Measurements from ENCODE around the gene MRPL51. TPM values are rescaled to one million over a fixed set of nuclear protein-coding genes. Genes with fewer than 3 reads are reported as not detected.

MRPL51 gene
- total RNA-seq, 1 experiment from 2014 or later: 265 TPM

- POLR2A ChIA-PET: interaction anchor here (0.7 to 2.9 kb wide), 4 partner anchors 12 to 142 kb away, joined by 3 to 8 read pairs (median 3); partner anchors contain the start of gene GAPDH
- intact Hi-C loops (cut with micrococcal nuclease): loop anchor here (1.0 to 5.0 kb wide), 2 partner anchors 46 to 132 kb away; no protein-coding TSS in a partner anchor
- Histone ChIP-seq H3K36me3 (ENCODE audit: control insufficient read depth in 1 of 2, insufficient read depth in 2 of 2, low read length in 2 of 2) (peaks cover 9 to 14% of the 10 kb centered on the region in 2 experiments; a peak in 3 of 4 replicates), H3K9ac (ENCODE audit: low read length) (no peak overlapping the region), H3K79me2 (ENCODE audit: insufficient read depth, low read length) (no peaks in the 10 kb centered on the region; the same call in 1 of the 2 replicates), H3K4me1 (ENCODE audit: control insufficient read depth in 1 of 2, insufficient read depth in 2 of 2, low read length in 2 of 2) (peaks cover 11 to 27% of the 10 kb centered on the region in 2 experiments), H3K4me2 (ENCODE audit: low read length) (peak overlapping the region; percentile 100; the same call in 1 of the 2 replicates), H3K4me3 (replicated peaks in 1 of 2; ENCODE audit: low read depth in 1 of 2, low read length in 2 of 2) (no peak overlapping the region), H3K27ac (ENCODE audit: low read depth, low read length) (no peak overlapping the region), H4K20me1 (ENCODE audit: insufficient read depth) (no peaks in the 10 kb centered on the region), H3K27me3 (ENCODE audit: insufficient read depth, low read length) (no peaks in the 10 kb centered on the region), H3K9me3 (ENCODE audit: control insufficient read depth in 1 of 2, insufficient read depth in 1 of 2, low read depth in 1 of 2, low read length in 2 of 2) (no peaks in the 10 kb centered on the region), H2AFZ (ENCODE audit: low read depth, low read length, poor library complexity, severe bottlenecking) (no peak overlapping the region), H3K9me2 (ENCODE audit: insufficient read depth) (no peaks in the 10 kb centered on the region)
- BruUV-seq (replicated peaks): no TSS peak
- RAD21 ChIA-PET (ENCODE audit: low non-redundant PET in 1 of 2, low total read pairs in 2 of 2, uncharacterized antibody in 2 of 2, unreplicated experiment in 2 of 2): no interaction called here
- DNase-seq (ENCODE audit: low read depth, low spot score): no peak
- TF ChIP-seq CBX3 (IDR thresholded peaks at IDR 0.05; ENCODE audit: low read depth) (no peak), ZNF274 (IDR thresholded peaks at IDR 0.05; ENCODE audit: low read depth, low read length) (no peak), POLR2AphosphoS5 (IDR thresholded peaks at IDR 0.05; ENCODE audit: low read depth, low read length) (no peak), CEBPB (IDR thresholded peaks at IDR 0.05; ENCODE audit: low read depth) (no peak), YY1 (IDR thresholded peaks at IDR 0.05; ENCODE audit: extremely low read depth, insufficient replicate concordance, low read depth, low read length) (no peak)
- no peak for ATAC-seq
- CTCF ChIA-PET: interaction anchor here (0.8 kb wide), 1 partner anchor 69 kb away, joined by 3 read pairs; no protein-coding TSS in a partner anchor
Observed at GRCh38 chr12:6469092-6469491, 24.0 kb downstream of the MRPL51 start.

DNA sequence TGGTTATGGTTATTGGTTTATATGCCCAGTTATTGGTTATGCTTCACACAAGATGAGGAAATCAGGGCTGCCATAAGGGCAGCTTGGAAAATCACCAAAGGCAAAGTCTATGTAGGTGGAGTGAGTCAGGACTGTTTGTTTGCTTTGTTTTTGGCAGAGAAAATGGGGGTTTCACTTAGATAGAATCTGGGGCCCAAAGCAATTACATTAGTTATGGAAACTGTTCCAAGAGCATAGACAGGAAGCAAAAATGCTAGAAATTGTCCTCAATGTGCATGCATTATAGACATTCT lies 24.8 kb downstream of the MRPL51 start:
- no peak for DNase-seq (ENCODE audit: low read depth, low spot score)
- CTCF ChIA-PET: interaction anchor here (0.8 kb wide), 1 partner anchor 69 kb away, joined by 3 read pairs; no protein-coding TSS in a partner anchor
- POLR2A ChIA-PET: interaction anchor here (1.1 kb wide), 1 partner anchor 142 kb away, joined by 3 read pairs; no protein-coding TSS in a partner anchor

More for the DNA sequence above, 24.8 kb downstream of the MRPL51 start:
- no TSS peak for BruUV-seq (replicated peaks)
- Histone ChIP-seq H3K4me3 (replicated peaks in 1 of 2; ENCODE audit: low read depth in 1 of 2, low read length in 2 of 2) (no peak overlapping the region), H3K27ac (ENCODE audit: low read depth, low read length) (no peak overlapping the region), H3K36me3 (ENCODE audit: control insufficient read depth in 1 of 2, insufficient read depth in 2 of 2, low read length in 2 of 2) (peaks cover 14 to 18% of the 10 kb centered on the region in 2 experiments; a peak in 3 of 4 replicates), H2AFZ (ENCODE audit: low read depth, low read length, poor library complexity, severe bottlenecking) (no peak overlapping the region), H3K79me2 (ENCODE audit: insufficient read depth, low read length) (no peaks in the 10 kb centered on the region; the same call in 1 of the 2 replicates), H3K9me2 (ENCODE audit: insufficient read depth) (no peaks in the 10 kb centered on the region), H3K9ac (ENCODE audit: low read length) (no peak overlapping the region), H4K20me1 (ENCODE audit: insufficient read depth) (no peaks in the 10 kb centered on the region), H3K27me3 (ENCODE audit: insufficient read depth, low read length) (no peaks in the 10 kb centered on the region), H3K9me3 (ENCODE audit: control insufficient read depth in 1 of 2, insufficient read depth in 1 of 2, low read depth in 1 of 2, low read length in 2 of 2) (no peaks in the 10 kb centered on the region), H3K4me1 (ENCODE audit: control insufficient read depth in 1 of 2, insufficient read depth in 2 of 2, low read length in 2 of 2) (peaks cover 11 to 27% of the 10 kb centered on the region in 2 experiments), H3K4me2 (ENCODE audit: low read length) (no peak overlapping the region)
- intact Hi-C loops (cut with micrococcal nuclease): loop anchor here (5.0 kb wide), 1 partner anchor 131 kb away; no protein-coding TSS in a partner anchor
- TF ChIP-seq EZH2phosphoT487 (IDR thresholded peaks at IDR 0.05; ENCODE audit: borderline replicate concordance): no peak
- TF ChIP-seq POLR2A (IDR thresholded peaks at IDR 0.05; ENCODE audit: borderline replicate concordance, extremely low read depth, insufficient read depth, insufficient read length): no peak
- no peak for TF ChIP-seq EZH2 (IDR thresholded peaks at IDR 0.05)
- no peak for TF ChIP-seq SRF (IDR thresholded peaks at IDR 0.05; ENCODE audit: low read depth)
- no peak for TF ChIP-seq YY1 (IDR thresholded peaks at IDR 0.05; ENCODE audit: extremely low read depth, insufficient replicate concordance, low read depth, low read length)
- no peak for TF ChIP-seq EGR1 (IDR thresholded peaks at IDR 0.05; ENCODE audit: low read depth)
- TF ChIP-seq SIN3A (IDR thresholded peaks at IDR 0.05; ENCODE audit: low read depth): no peak
- TF ChIP-seq FOSL1 (IDR thresholded peaks at IDR 0.05; ENCODE audit: low read depth): no peak
- no peak for TF ChIP-seq POLR2AphosphoS5 (IDR thresholded peaks at IDR 0.05; ENCODE audit: low read depth, low read length)
- no peak for TF ChIP-seq CEBPB (IDR thresholded peaks at IDR 0.05; ENCODE audit: low read depth)
- no peak for TF ChIP-seq RAD21 (IDR thresholded peaks at IDR 0.05; ENCODE audit: low read depth)
- no peak for TF ChIP-seq TCF7L2 (IDR thresholded peaks at IDR 0.05; ENCODE audit: borderline replicate concordance, extremely low read depth, insufficient read depth, insufficient read length)
- TF ChIP-seq REST (IDR thresholded peaks at IDR 0.05; ENCODE audit: low read depth): no peak
- no peak for TF ChIP-seq ZNF274 (IDR thresholded peaks at IDR 0.05; ENCODE audit: low read depth, low read length)
- no peak for TF ChIP-seq MAX (IDR thresholded peaks at IDR 0.05)
- RAD21 ChIA-PET (ENCODE audit: low non-redundant PET in 1 of 2, low total read pairs in 2 of 2, uncharacterized antibody in 2 of 2, unreplicated experiment in 2 of 2): no interaction called here
- no peak for ATAC-seq

Data from HCT116 (cell line).